ENCODE measurements around the gene PTX4. TPM values are rescaled to one million over a fixed set of nuclear protein-coding genes. Genes with fewer than 3 reads are reported as not detected.

Gene PTX4
- polyA plus RNA-seq, 1 of the 3 experiments (the other 2 are of a cell fraction) = not detected

DNA sequence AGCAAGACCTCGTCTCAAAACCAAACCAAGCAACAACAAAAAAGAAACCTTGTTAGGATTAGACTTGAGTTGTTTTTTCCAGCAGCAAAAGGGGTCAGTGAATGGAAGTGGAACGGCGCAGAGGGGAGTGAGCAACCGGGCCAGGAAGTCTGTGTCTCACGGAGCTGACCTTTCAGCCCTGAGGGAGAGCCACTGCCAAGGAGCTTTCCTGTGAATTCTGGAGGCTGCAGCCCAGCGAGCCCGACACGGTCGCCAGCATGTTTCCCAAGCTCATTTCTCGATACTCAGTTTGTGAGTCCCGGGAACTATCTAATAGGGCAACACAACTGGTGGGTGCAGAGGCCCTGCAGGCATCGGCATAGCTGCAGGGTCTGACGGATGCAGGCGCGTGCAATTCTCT is 24.0 kb upstream of the PTX4 start:
- POLR2A ChIA-PET = no interaction called here
- no peaks in the 10 kb centered on the region for H3K9me2 ChIP-seq
- H3K4me2 ChIP-seq = no peak overlapping the region
- no peaks in the 10 kb centered on the region for H4K20me1 ChIP-seq (ENCODE audit: insufficient read depth)
- no peaks in the 10 kb centered on the region for H3K27me3 ChIP-seq (ENCODE audit: insufficient read depth)
- 96% methylated on average over 10 of the region's 15 CpGs for WGBS (ENCODE audit: low lambda C conversion rate)
- CTCF ChIA-PET = interaction anchor here (0.8 to 1.2 kb wide), 3 partner anchors 10 to 193 kb away, joined by 3 read pairs; partner anchors contain the start of gene MAPK8IP3
- H3K36me3 ChIP-seq (replicated peaks in 1 of 2; ENCODE audit: control insufficient read depth in 1 of 2, insufficient read depth in 2 of 2, low read length in 1 of 2) = peaks cover 4 to 11% of the 10 kb centered on the region in 2 experiments
- no peak overlapping the region for H2AFZ ChIP-seq (ENCODE audit: low read depth)
- H3K27ac ChIP-seq (ENCODE audit: low read depth in 2 of 2, low read length in 1 of 2) = no peak overlapping the region
- no peak overlapping the region for H3K4me3 ChIP-seq (ENCODE audit: low read depth in 2 of 2, low read length in 1 of 2)
- DNase-seq = no peak
- no peaks in the 10 kb centered on the region for H3K9me3 ChIP-seq
- H3K79me2 ChIP-seq (ENCODE audit: insufficient read depth) = no peaks in the 10 kb centered on the region
- H3K9ac ChIP-seq = no peak overlapping the region
- TF ChIP-seq SIN3A (IDR thresholded peaks at IDR 0.05; ENCODE audit: borderline replicate concordance, low read depth, low read length) (no peak), FOXM1 (IDR thresholded peaks at IDR 0.05; ENCODE audit: low read depth) (no peak), NFIC (IDR thresholded peaks at IDR 0.05; ENCODE audit: borderline replicate concordance) (no peak), FOXJ3 (CRISPR knock-in tag; IDR thresholded peaks at IDR 0.05) (no peak), TCF12 (IDR thresholded peaks at IDR 0.05) (no peak)
- TF ChIP-seq, protein P1, sequence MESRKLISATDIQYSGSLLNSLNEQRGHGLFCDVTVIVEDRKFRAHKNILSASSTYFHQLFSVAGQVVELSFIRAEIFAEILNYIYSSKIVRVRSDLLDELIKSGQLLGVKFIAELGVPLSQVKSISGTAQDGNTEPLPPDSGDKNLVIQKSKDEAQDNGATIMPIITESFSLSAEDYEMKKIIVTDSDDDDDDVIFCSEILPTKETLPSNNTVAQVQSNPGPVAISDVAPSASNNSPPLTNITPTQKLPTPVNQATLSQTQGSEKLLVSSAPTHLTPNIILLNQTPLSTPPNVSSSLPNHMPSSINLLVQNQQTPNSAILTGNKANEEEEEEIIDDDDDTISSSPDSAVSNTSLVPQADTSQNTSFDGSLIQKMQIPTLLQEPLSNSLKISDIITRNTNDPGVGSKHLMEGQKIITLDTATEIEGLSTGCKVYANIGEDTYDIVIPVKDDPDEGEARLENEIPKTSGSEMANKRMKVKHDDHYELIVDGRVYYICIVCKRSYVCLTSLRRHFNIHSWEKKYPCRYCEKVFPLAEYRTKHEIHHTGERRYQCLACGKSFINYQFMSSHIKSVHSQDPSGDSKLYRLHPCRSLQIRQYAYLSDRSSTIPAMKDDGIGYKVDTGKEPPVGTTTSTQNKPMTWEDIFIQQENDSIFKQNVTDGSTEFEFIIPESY (IDR thresholded peaks at IDR 0.05; ENCODE audit: borderline replicate concordance, low read depth) = no peak
- H3K4me1 ChIP-seq (ENCODE audit: control insufficient read depth in 1 of 2, insufficient read depth in 2 of 2, low read depth in 1 of 2, low read length in 1 of 2) = no peaks in the 10 kb centered on the region
- no peaks in the 10 kb centered on the region for H3F3A ChIP-seq (replicated peaks; ENCODE audit: insufficient read depth)

DNA sequence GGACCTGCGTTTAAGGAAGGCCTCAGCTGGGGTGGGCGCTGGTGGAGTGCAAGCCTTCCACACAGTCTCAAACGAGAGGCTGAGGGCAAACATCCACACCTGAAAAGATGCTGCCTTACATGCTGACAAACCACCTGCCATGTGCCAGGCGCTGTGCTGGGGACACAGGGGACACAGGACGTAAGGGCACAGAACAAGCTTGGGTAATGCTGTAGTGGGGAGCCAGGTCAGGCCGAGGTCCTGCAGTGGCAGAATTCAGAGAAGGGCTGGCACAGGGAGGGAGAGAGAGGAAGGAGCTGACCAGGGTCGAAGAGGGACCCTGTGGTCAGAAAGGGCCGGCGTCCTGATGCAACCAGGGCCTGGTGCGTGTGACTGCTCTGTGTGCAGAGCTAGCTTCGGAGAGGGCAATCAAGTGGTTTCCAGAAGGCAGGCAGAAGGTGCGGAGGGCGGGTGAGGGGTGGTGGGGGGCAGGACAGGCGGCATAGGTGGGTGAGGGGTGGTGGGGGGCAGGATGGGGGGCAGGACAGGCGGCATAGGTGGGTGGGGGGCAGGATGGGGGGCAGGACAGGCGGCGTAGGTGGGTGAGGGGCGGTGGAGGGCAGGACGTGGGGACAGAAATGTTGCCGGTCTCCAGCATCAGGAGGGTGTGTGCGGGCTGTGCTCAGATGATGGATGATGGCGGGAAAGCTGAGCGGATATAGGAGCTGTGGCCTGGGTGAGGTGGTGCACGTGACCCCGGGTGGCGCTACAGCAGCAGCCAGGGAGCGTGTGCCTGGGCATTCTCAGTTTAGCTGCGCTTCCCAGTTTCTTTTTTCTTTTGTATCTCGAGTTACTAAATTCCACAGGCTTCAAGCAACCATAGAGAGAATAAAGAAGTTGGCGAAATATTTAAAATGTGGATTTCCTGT is 23.2 kb upstream of the PTX4 start:
- no peak overlapping the region for H3K9ac ChIP-seq
- H2AFZ ChIP-seq (ENCODE audit: low read depth) = no peak overlapping the region
- H3K27me3 ChIP-seq (ENCODE audit: insufficient read depth) = no peaks in the 10 kb centered on the region
- no peaks in the 10 kb centered on the region for H3K4me1 ChIP-seq (ENCODE audit: control insufficient read depth in 1 of 2, insufficient read depth in 2 of 2, low read depth in 1 of 2, low read length in 1 of 2)
- no peaks in the 10 kb centered on the region for H3K9me2 ChIP-seq
- no peaks in the 10 kb centered on the region for H4K20me1 ChIP-seq (ENCODE audit: insufficient read depth)
- WGBS (ENCODE audit: low lambda C conversion rate) = 92% methylated on average over 29 of the region's 30 CpGs
- H3K9me3 ChIP-seq = no peaks in the 10 kb centered on the region
- H3K36me3 ChIP-seq (replicated peaks in 1 of 2; ENCODE audit: control insufficient read depth in 1 of 2, insufficient read depth in 2 of 2, low read length in 1 of 2) = peaks cover 4 to 11% of the 10 kb centered on the region in 2 experiments
- H3K4me2 ChIP-seq = no peak overlapping the region
- H3K27ac ChIP-seq (ENCODE audit: low read depth in 2 of 2, low read length in 1 of 2) = no peak overlapping the region
- DNase-seq = no peak
- H3K4me3 ChIP-seq (ENCODE audit: low read depth in 2 of 2, low read length in 1 of 2) = no peak overlapping the region
- no peaks in the 10 kb centered on the region for H3F3A ChIP-seq (replicated peaks; ENCODE audit: insufficient read depth)
- no peaks in the 10 kb centered on the region for H3K79me2 ChIP-seq (ENCODE audit: insufficient read depth)
- ChIA-PET CTCF (interaction anchor here (0.8 to 1.4 kb wide), 4 partner anchors 9 to 194 kb away, joined by 3 to 4 read pairs (median 3); partner anchors contain the start of gene MAPK8IP3), POLR2A (no interaction called here)
- TF ChIP-seq, protein P2, sequence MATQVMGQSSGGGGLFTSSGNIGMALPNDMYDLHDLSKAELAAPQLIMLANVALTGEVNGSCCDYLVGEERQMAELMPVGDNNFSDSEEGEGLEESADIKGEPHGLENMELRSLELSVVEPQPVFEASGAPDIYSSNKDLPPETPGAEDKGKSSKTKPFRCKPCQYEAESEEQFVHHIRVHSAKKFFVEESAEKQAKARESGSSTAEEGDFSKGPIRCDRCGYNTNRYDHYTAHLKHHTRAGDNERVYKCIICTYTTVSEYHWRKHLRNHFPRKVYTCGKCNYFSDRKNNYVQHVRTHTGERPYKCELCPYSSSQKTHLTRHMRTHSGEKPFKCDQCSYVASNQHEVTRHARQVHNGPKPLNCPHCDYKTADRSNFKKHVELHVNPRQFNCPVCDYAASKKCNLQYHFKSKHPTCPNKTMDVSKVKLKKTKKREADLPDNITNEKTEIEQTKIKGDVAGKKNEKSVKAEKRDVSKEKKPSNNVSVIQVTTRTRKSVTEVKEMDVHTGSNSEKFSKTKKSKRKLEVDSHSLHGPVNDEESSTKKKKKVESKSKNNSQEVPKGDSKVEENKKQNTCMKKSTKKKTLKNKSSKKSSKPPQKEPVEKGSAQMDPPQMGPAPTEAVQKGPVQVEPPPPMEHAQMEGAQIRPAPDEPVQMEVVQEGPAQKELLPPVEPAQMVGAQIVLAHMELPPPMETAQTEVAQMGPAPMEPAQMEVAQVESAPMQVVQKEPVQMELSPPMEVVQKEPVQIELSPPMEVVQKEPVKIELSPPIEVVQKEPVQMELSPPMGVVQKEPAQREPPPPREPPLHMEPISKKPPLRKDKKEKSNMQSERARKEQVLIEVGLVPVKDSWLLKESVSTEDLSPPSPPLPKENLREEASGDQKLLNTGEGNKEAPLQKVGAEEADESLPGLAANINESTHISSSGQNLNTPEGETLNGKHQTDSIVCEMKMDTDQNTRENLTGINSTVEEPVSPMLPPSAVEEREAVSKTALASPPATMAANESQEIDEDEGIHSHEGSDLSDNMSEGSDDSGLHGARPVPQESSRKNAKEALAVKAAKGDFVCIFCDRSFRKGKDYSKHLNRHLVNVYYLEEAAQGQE (IDR thresholded peaks at IDR 0.05; ENCODE audit: low read depth, low read length) = no peak
- TF ChIP-seq NFIC (IDR thresholded peaks at IDR 0.05; ENCODE audit: borderline replicate concordance) (no peak), ELF1 (IDR thresholded peaks at IDR 0.05) (no peak), EP300 (IDR thresholded peaks at IDR 0.05; ENCODE audit: borderline replicate concordance in 1 of 2, low read depth in 1 of 2, low read length in 1 of 2) (no peak), JUND (IDR thresholded peaks at IDR 0.05) (no peak), TEAD4 (IDR thresholded peaks at IDR 0.05; ENCODE audit: borderline replicate concordance, insufficient read depth) (no peak), POLR2AphosphoS5 (IDR thresholded peaks at IDR 0.05; ENCODE audit: low read depth, low read length) (no peak), FOSL2 (IDR thresholded peaks at IDR 0.05; ENCODE audit: borderline replicate concordance, low read depth) (no peak), RCOR1 (IDR thresholded peaks at IDR 0.05; ENCODE audit: low read length) (no peak), RFX5 (IDR thresholded peaks at IDR 0.05; ENCODE audit: low read length) (no peak)
- TF ChIP-seq, protein P3, sequence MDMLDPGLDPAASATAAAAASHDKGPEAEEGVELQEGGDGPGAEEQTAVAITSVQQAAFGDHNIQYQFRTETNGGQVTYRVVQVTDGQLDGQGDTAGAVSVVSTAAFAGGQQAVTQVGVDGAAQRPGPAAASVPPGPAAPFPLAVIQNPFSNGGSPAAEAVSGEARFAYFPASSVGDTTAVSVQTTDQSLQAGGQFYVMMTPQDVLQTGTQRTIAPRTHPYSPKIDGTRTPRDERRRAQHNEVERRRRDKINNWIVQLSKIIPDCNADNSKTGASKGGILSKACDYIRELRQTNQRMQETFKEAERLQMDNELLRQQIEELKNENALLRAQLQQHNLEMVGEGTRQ (IDR thresholded peaks at IDR 0.05; ENCODE audit: borderline replicate concordance, low read depth, low read length) = no peak
- TF ChIP-seq, protein P4, sequence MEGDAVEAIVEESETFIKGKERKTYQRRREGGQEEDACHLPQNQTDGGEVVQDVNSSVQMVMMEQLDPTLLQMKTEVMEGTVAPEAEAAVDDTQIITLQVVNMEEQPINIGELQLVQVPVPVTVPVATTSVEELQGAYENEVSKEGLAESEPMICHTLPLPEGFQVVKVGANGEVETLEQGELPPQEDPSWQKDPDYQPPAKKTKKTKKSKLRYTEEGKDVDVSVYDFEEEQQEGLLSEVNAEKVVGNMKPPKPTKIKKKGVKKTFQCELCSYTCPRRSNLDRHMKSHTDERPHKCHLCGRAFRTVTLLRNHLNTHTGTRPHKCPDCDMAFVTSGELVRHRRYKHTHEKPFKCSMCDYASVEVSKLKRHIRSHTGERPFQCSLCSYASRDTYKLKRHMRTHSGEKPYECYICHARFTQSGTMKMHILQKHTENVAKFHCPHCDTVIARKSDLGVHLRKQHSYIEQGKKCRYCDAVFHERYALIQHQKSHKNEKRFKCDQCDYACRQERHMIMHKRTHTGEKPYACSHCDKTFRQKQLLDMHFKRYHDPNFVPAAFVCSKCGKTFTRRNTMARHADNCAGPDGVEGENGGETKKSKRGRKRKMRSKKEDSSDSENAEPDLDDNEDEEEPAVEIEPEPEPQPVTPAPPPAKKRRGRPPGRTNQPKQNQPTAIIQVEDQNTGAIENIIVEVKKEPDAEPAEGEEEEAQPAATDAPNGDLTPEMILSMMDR (IDR thresholded peaks at IDR 0.05) = no peak
- TF ChIP-seq, protein P5, sequence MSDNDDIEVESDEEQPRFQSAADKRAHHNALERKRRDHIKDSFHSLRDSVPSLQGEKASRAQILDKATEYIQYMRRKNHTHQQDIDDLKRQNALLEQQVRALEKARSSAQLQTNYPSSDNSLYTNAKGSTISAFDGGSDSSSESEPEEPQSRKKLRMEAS (IDR thresholded peaks at IDR 0.05; ENCODE audit: low read depth) = no peak
